ENCODE results near the gene IL22.

Gene IL22

DNA sequence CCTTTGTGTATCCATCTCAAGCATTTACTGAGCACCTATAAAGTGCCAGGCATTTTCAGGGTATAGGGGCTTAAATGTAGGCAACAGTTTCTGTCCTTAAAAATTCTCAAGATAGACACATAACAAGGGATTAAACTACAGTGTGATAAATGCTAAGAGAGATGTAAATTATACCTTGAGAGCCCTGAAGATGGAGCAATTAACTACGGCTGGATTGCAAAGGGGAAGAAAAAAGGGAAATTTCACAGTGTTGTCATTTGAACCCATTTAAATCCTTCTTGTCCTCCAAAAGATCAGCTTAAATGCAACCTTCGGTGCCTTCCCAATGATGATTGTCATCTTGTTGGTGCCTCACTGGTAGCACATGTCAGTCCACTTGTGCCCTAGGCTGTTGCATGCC lies 16.3 kb downstream of the IL22 start:
- DNase-seq, result no peak
- Histone ChIP-seq H3K36me3 (no peaks in the 10 kb centered on the region), H3K27ac (no peak overlapping the region), H3K9me3 (no peaks in the 10 kb centered on the region), H3K4me1 (peaks cover 0 to 8% (median 2%) of the 10 kb centered on the region in 4 donors), H3K27me3 (no peaks in the 10 kb centered on the region), H3K4me3 (peak overlapping the region; percentile 24 to 28)
- intact Hi-C loops (cut with DNase I; ENCODE audit: low total_unique reads), result no loop called here
- TF ChIP-seq, protein P1, sequence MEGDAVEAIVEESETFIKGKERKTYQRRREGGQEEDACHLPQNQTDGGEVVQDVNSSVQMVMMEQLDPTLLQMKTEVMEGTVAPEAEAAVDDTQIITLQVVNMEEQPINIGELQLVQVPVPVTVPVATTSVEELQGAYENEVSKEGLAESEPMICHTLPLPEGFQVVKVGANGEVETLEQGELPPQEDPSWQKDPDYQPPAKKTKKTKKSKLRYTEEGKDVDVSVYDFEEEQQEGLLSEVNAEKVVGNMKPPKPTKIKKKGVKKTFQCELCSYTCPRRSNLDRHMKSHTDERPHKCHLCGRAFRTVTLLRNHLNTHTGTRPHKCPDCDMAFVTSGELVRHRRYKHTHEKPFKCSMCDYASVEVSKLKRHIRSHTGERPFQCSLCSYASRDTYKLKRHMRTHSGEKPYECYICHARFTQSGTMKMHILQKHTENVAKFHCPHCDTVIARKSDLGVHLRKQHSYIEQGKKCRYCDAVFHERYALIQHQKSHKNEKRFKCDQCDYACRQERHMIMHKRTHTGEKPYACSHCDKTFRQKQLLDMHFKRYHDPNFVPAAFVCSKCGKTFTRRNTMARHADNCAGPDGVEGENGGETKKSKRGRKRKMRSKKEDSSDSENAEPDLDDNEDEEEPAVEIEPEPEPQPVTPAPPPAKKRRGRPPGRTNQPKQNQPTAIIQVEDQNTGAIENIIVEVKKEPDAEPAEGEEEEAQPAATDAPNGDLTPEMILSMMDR (IDR thresholded peaks at IDR 0.05), result no peak

DNA sequence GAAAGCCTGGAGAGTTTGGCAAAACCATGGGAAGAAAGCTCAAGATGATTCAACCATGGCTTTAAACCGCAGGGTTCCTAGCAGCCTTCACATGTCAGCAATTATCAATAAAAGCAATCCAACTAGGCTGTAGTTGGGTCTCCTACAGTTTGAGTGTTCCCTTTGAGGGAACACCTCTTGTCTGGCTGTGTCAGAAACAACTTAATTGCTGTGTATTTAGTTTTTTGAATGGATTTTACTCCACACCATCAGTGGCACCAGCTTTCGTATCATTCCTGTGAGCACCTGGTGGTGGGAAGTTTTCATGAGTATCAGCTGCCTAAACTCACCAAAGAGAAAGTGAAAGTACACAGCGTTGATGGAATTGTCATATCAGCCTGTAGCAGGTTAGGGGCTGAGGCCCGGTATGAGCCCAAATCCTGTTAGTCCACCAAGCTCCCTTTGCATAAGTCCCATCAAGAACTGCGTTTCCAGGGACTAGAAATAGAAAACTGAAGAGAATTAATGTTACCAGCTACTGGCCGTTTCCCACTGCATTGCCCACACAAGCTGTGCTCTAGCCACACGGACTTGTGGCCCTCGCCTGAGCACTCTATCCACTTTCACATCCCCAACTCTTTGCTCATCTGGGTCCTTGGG lies 16.9 kb downstream of the IL22 start:
- Histone ChIP-seq H3K27ac (no peak overlapping the region), H3K4me3 (peak overlapping the region; percentile 24 to 28), H3K9me3 (no peaks in the 10 kb centered on the region), H3K27me3 (no peaks in the 10 kb centered on the region), H3K36me3 (no peaks in the 10 kb centered on the region), H3K4me1 (peaks cover 0 to 8% (median 2%) of the 10 kb centered on the region in 4 donors)
- no peak for DNase-seq
- intact Hi-C loops (cut with DNase I; ENCODE audit: low total_unique reads), result no loop called here
- TF ChIP-seq, protein P1 (IDR thresholded peaks at IDR 0.05), result no peak

DNA sequence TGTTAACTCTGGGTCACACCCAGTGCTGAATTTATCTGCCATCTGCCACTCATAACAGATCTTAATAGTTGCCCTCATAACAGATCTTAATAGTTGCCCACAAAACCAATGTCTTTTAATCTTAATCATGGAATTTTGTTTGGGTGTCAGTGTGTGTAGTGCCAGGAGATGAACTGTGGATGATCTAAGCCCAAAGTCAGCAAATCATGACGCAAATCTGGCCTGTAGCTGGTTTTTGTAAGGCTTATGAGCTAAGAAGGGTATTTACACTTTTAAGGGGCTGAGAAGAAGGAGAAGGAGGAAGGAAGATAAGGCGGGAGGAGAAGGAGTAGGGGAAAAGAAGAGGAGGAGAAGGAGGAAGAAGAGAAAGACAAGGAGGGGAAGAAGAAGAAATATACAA lies 17.8 kb downstream of the IL22 start:
- Histone ChIP-seq H3K4me3 (no peak overlapping the region), H3K9me3 (no peaks in the 10 kb centered on the region), H3K27me3 (no peaks in the 10 kb centered on the region), H3K27ac (no peak overlapping the region), H3K4me1 (peaks cover 0 to 8% (median 2%) of the 10 kb centered on the region in 4 donors), H3K36me3 (no peaks in the 10 kb centered on the region)
- no peak for DNase-seq
- intact Hi-C loops (cut with DNase I; ENCODE audit: low total_unique reads), result no loop called here
- TF ChIP-seq, protein P1 (IDR thresholded peaks at IDR 0.05), result no peak

DNA sequence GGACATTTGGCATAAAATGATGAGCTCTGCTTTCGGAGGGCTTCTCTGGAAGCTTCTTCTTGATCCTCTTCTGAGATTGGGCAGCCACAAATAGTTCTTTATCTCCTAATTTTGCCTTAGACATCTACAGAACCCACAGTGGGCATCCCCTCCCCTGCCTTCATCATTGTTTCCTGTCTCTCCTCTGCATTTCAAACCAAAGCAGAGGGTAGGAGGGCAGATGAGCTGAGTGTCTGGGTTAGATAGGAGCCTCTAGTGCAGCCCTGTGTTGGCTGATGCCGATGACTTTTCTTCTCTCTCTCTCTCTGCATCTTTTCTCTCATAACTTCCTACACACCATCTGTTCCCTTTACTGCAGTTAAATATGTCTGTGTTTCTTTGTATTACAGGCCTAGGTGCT lies 19.3 kb downstream of the IL22 start:
- no peaks in the 10 kb centered on the region for H3K36me3 ChIP-seq
- no peaks in the 10 kb centered on the region for H3K4me1 ChIP-seq
- no peaks in the 10 kb centered on the region for H3K27me3 ChIP-seq
- no peak for DNase-seq
- H3K27ac ChIP-seq, result no peak overlapping the region
- TF ChIP-seq, protein P1 (IDR thresholded peaks at IDR 0.05), result no peak
- no peak overlapping the region for H3K4me3 ChIP-seq
- intact Hi-C loops (cut with DNase I; ENCODE audit: low total_unique reads), result no loop called here
- no peaks in the 10 kb centered on the region for H3K9me3 ChIP-seq

DNA sequence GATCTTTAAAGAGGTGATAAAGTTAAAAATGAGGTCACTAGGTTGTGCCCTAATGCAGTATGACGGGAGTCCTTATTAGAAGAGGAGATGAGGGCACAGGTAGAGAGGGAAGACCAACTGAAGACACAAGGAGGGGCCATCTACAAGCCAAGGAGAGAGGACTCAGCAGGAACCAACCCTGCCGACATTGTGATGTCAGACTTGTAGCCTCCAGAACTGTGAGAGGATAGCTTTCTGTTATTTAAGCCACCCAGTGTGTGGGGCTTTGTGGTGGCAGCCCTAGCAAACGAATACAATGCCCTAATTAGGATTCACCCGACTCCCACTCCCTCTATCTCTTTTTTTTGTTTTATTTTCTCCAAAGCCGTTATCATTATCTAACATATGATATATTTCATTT lies 19.9 kb downstream of the IL22 start:
- no peak for DNase-seq
- intact Hi-C loops (cut with DNase I; ENCODE audit: low total_unique reads), result no loop called here
- Histone ChIP-seq H3K4me3 (no peak overlapping the region), H3K27ac (no peak overlapping the region), H3K27me3 (no peaks in the 10 kb centered on the region), H3K4me1 (no peaks in the 10 kb centered on the region), H3K9me3 (no peaks in the 10 kb centered on the region), H3K36me3 (no peaks in the 10 kb centered on the region)
- TF ChIP-seq, protein P1 (IDR thresholded peaks at IDR 0.05), result no peak

DNA sequence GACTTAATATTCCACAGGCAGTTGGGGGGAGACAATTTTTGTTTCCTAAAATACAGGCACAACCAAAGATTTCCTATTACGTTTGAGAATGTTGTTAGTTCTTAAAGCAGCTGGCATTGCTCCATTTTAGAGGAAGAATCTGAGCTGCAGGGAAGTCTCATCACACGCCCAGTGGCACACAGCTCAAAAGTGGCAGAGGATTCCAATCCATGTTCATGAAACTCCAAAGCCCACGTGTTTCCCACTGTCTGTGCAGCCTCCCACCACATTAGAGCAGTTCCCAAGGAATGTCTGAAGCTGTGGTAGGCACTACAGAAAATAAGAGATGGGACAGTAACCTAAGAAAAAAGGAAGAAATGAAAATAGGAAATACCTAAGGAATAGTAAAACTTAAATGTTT lies 21.7 kb downstream of the IL22 start:
- Histone ChIP-seq H3K9me3 (no peaks in the 10 kb centered on the region), H3K36me3 (no peaks in the 10 kb centered on the region), H3K4me1 (no peaks in the 10 kb centered on the region), H3K4me3 (no peak overlapping the region), H3K27me3 (no peaks in the 10 kb centered on the region), H3K27ac (no peak overlapping the region)
- intact Hi-C loops (cut with DNase I; ENCODE audit: low total_unique reads), result no loop called here
- TF ChIP-seq, protein P1 (IDR thresholded peaks at IDR 0.05), result no peak
- DNase-seq, result no peak

Measured in tibial artery (tissue), 4 donors.